GM12878 (cell line): Measurements from ENCODE around the gene MT1H. TPM values are rescaled to one million over a fixed set of nuclear protein-coding genes. Genes with fewer than 3 reads are reported as not detected.

Experiments
- ATAC-seq: fragments of 200-7000 bp; cut with Tn5 transposase; 3 replicates; pipeline ENCODE4 v1.9.1; 2020; ENCODE audit warnings: mild to moderate bottlenecking, moderate library complexity
- BruUV-seq: library from RNA; stranded (reverse); fragments of 400-500 nt; replicated peaks from 2 replicates; lab custom pipeline; 2021; lab: Mats Ljungman, UMichigan
- CTCF ChIA-PET: fragments of 300-600 bp; sonication (Branson Sonifier 250); formaldehyde crosslinking; extraction: SDS; loops from one replicate; lab custom pipeline; 2021; ENCODE audit warnings: inconsistent platforms; lab: Yijun Ruan, JAX
- POLR2A ChIA-PET: fragments of 350-600 bp; formaldehyde crosslinking; extraction: SDS; loops from one replicate; lab custom pipeline; 2021; ENCODE audit warnings: inconsistent platforms; lab: Charles Lee
- RAD21 ChIA-PET: fragments of 300-600 bp; sonication (Branson Sonifier 250); formaldehyde crosslinking; loops from one replicate; lab custom pipeline; 2023; ENCODE audit warnings: antibody characterized with exemption; ENCODE audit not compliant: unreplicated experiment; lab: Charles Lee
- SMC1A ChIA-PET: fragments of 300-600 bp; sonication (Branson Sonifier 250); formaldehyde crosslinking; loops from one replicate; lab custom pipeline; 2023; ENCODE audit not compliant: unreplicated experiment, uncharacterized antibody; lab: Charles Lee
- DNase-seq: peaks from one replicate; pipeline ENCODE4 v3.0.0-alpha.2; 2011; ENCODE audit warnings: low read depth, low spot score
- FAIRE-seq: peaks from 3 replicates; lab custom pipeline; 2011; peaks lifted over from hg19 to GRCh38; lab: Jason Lieb, UNC
- H2AFZ ChIP-seq: 2 replicates; pipeline ENCODE4 v1.6.0; 2011; ENCODE audit warnings: low read depth, low read length, control low read depth; ENCODE audit not compliant: control insufficient read depth
- H3K27ac ChIP-seq: 2 replicates; pipeline ENCODE4 v1.5.1; 2011; ENCODE audit warnings: control low read depth; ENCODE audit not compliant: control insufficient read depth, insufficient read depth
- H3K27me3 ChIP-seq, 2 experiments: replicated peaks in 1 of 2; 2 replicates each; pipeline versions ENCODE4 v1.6.0 to v1.6.1; 2011; ENCODE audit warnings: low read length in 1 of 2; ENCODE audit not compliant: control insufficient read depth in 2 of 2, insufficient read depth in 2 of 2
- H3K36me3 ChIP-seq, 2 experiments: 2 replicates each; pipeline ENCODE4 v1.5.1; 2011; ENCODE audit warnings: low read length in 1 of 2; ENCODE audit not compliant: control insufficient read depth in 2 of 2, insufficient read depth in 2 of 2
- H3K4me1 ChIP-seq: 2 replicates; pipeline ENCODE4 v1.6.1; 2011; ENCODE audit warnings: mild to moderate bottlenecking, low read length, moderate library complexity, mixed read lengths; ENCODE audit not compliant: control insufficient read depth, insufficient read depth
- H3K4me2 ChIP-seq: 2 replicates; pipeline ENCODE4 v1.6.0; 2011; ENCODE audit warnings: control low read depth; ENCODE audit not compliant: control insufficient read depth, insufficient read depth
- H3K4me3 ChIP-seq: fragments of 200-600 bp; sonication (generic); 2 replicates; pipeline ENCODE4 v1.5.1; 2016
- H3K79me2 ChIP-seq: 2 replicates; pipeline ENCODE4 v1.6.0; 2011; ENCODE audit warnings: low read length; ENCODE audit not compliant: control insufficient read depth, insufficient read depth
- H3K9ac ChIP-seq: 2 replicates; pipeline ENCODE4 v1.8.0; 2011; ENCODE audit warnings: low read length, control low read depth, mixed read lengths; ENCODE audit not compliant: control insufficient read depth, insufficient read depth
- H3K9me3 ChIP-seq: replicated peaks from 3 replicates; pipeline ENCODE4 v1.5.1; 2011; ENCODE audit warnings: mild to moderate bottlenecking, low read length; ENCODE audit not compliant: control insufficient read depth, insufficient read depth
- H4K20me1 ChIP-seq: 2 replicates; pipeline ENCODE4 v1.6.0; 2011; ENCODE audit not compliant: control insufficient read depth, insufficient read depth
- BMI1 ChIP-seq: fragments of 450-650 bp; IDR thresholded peaks from 2 replicates; pipeline ENCODE4 v1.6.1; 2016; ENCODE audit warnings: mild to moderate bottlenecking, moderate library complexity, borderline replicate concordance
- BRCA1 ChIP-seq: IDR thresholded peaks from 2 replicates; pipeline ENCODE4 v1.6.1; 2011; ENCODE audit warnings: low read depth, low read length, improper control_type of control experiment
- CBX3 ChIP-seq: fragments of 200-600 bp; sonication (generic); IDR thresholded peaks from 2 replicates; pipeline ENCODE4 v1.6.1; 2016; ENCODE audit warnings: low read depth, borderline replicate concordance
- DPF2 ChIP-seq: fragments of 450-650 bp; IDR thresholded peaks from 2 replicates; pipeline ENCODE4 v1.6.1; 2017; ENCODE audit warnings: mild to moderate bottlenecking
- E2F8 ChIP-seq: fragments of 450-650 bp; IDR thresholded peaks from 2 replicates; pipeline ENCODE4 v1.6.1; 2018; ENCODE audit warnings: mild to moderate bottlenecking, low read depth, moderate library complexity; ENCODE audit not compliant: partially characterized antibody
- EZH2 ChIP-seq: IDR thresholded peaks from 2 replicates; pipeline ENCODE4 v1.6.1; 2012; ENCODE audit warnings: low read depth, mild to moderate bottlenecking, control low read depth, inconsistent platforms, low read length, borderline replicate concordance; ENCODE audit not compliant: control insufficient read depth
- FOXK2 ChIP-seq: fragments of 450-650 bp; IDR thresholded peaks from 2 replicates; pipeline ENCODE4 v1.6.1; 2017; ENCODE audit warnings: mild to moderate bottlenecking, moderate library complexity
- MTA3 ChIP-seq: IDR thresholded peaks from 2 replicates; pipeline ENCODE4 v1.6.1; 2012; ENCODE audit warnings: low read length, inconsistent platforms, borderline replicate concordance
- MYC ChIP-seq: IDR thresholded peaks from 2 replicates; pipeline ENCODE4 v1.6.1; 2011; ENCODE audit warnings: mild to moderate bottlenecking, low read length, moderate library complexity, inconsistent platforms; ENCODE audit not compliant: insufficient read depth, insufficient replicate concordance, insufficient read length, severe bottlenecking
- POLR2A ChIP-seq: IDR thresholded peaks from 2 replicates; pipeline ENCODE4 v1.6.1; 2011; ENCODE audit warnings: low read depth, mild to moderate bottlenecking, low read length
- RB1 ChIP-seq: fragments of 450-650 bp; formaldehyde crosslinking; IDR thresholded peaks from 2 replicates; pipeline ENCODE4 v1.6.1; 2017; ENCODE audit warnings: mild to moderate bottlenecking, borderline replicate concordance
- SMAD1 ChIP-seq: fragments of 450-650 bp; IDR thresholded peaks from 2 replicates; pipeline ENCODE4 v1.6.1; 2018; ENCODE audit warnings: mild to moderate bottlenecking, low read depth; ENCODE audit not compliant: partially characterized antibody
- ZNF592 ChIP-seq: fragments of 450-650 bp; IDR thresholded peaks from 2 replicates; pipeline ENCODE4 v1.6.1; 2017; ENCODE audit warnings: mild to moderate bottlenecking, moderate library complexity
- WGBS: methylation state at CpG from one replicate; pipeline ENCODE4 v1.1.6; 2016; ENCODE audit warnings: low lambda C conversion rate; ENCODE audit not compliant: insufficient replicate concordance, insufficient coverage; ENCODE audit errors: missing lambda C conversion rate; 5-methylcytosine and 5-hydroxymethylcytosine counted together
- in situ Hi-C: fragments of 300-500 bp; cut with MboI; formaldehyde crosslinking; loops from 9 replicates; pipeline ENCODE4 v1.14.3; 2018; ENCODE audit warnings: mixed read lengths
- intact Hi-C: fragments of 100-400 bp; cut with micrococcal nuclease; formaldehyde crosslinking; loops from one replicate; pipeline ENCODE4 v1.14.2; 2022; ENCODE audit not compliant: unreplicated experiment
- polyA plus RNA-seq, 11 experiments: library from polyadenylated mRNA; depleted of rRNA in 4 of 11; unstranded in 6 of 11; stranded (reverse) in 5 of 11; fragments of >200 nt; fragmentation: Nextera tagmentation in 4 of 11; fragmentation: Illumina TruSeq in 1 of 11; extraction: Ambion mirVana in 4 of 11; extraction: Trizol in 1 of 11; gene quantifications; 1 replicate in 1 of 11; 2 replicates in 10 of 11; pipeline versions ENCODE4 v1.2.1 to v1.2.3, GENCODE V29; 2011 to 2016; ENCODE audit warnings: inconsistent platforms in 2 of 11, missing spikeins in 2 of 11, low read depth in 1 of 11
- total RNA-seq, 4 experiments: library from RNA; depleted of rRNA in 3 of 4; stranded (reverse); fragments of >200 nt in 3 of 4; fragmentation: Illumina TruSeq in 1 of 4; extraction: Trizol in 1 of 4; gene quantifications; 2 replicates each; pipeline versions ENCODE4 v1.2.1 to v1.2.3, GENCODE V29; 2013 to 2021
- TF ChIP-seq, protein P1 (sequence below): IDR thresholded peaks from 2 replicates; pipeline ENCODE4 v1.6.1; 2012; ENCODE audit warnings: low read length, inconsistent platforms
- TF ChIP-seq, protein P2 (sequence below): fragments of 450-650 bp; IDR thresholded peaks from 2 replicates; pipeline ENCODE4 v1.6.1; 2016; ENCODE audit warnings: mild to moderate bottlenecking

Gene MT1H
- total and polyA plus RNA-seq, 10 of the 15 experiments (the other 5 are each of a cell fraction or from before 2014, with no cell fraction given): 0.40 to 6.0 (median 1.1) TPM; not detected in 2

DNA sequence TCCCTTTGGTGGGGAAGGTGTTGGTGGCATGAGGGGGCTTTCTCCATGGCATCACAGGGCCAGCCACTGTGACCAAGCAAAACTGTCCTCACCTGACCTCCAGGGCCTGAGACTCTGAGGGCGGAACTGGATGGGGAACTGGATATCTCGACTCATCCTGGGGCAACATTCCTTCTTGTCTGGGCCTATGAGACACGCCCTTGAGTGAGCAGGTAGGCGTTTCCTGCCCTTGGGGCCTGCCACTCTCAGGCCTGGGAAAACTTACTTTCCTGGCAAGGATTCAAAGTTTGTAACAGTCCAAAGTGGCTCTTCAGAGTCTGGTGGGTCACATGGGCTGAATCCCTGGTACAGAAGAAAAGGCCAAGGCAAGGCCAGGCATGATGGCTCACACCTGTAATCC is 22.3 kb downstream of the MT1H start:
- Histone ChIP-seq H3K36me3 (no peaks in the 10 kb centered on the region), H3K9ac (no peak overlapping the region), H3K27ac (no peak overlapping the region), H3K9me3 (no peaks in the 10 kb centered on the region; the same call in 2 of the 3 replicates), H3K27me3 (no peaks in the 10 kb centered on the region; a peak in 2 of 4 replicates), H3K4me2 (no peak overlapping the region), H3K79me2 (no peaks in the 10 kb centered on the region), H4K20me1 (no peaks in the 10 kb centered on the region), H3K4me1 (no peaks in the 10 kb centered on the region), H2AFZ (no peak overlapping the region), H3K4me3 (no peak overlapping the region)
- ChIA-PET SMC1A (interaction anchor here (1.7 kb wide), 1 partner anchor 10 kb away, joined by 6 read pairs; no protein-coding TSS in a partner anchor), POLR2A (no interaction called here), RAD21 (no interaction called here), CTCF (no interaction called here)
- intact Hi-C loops: no loop called here
- FAIRE-seq: no peak
- no TSS peak for BruUV-seq
- no peak for DNase-seq
- no peak for ATAC-seq
- 24% methylated on average over 4 of the region's 4 CpGs for WGBS
- in situ Hi-C loops: loop anchor here (25.0 kb wide), 1 partner anchor 755 kb away; no protein-coding TSS in a partner anchor
- TF ChIP-seq, protein P1, sequence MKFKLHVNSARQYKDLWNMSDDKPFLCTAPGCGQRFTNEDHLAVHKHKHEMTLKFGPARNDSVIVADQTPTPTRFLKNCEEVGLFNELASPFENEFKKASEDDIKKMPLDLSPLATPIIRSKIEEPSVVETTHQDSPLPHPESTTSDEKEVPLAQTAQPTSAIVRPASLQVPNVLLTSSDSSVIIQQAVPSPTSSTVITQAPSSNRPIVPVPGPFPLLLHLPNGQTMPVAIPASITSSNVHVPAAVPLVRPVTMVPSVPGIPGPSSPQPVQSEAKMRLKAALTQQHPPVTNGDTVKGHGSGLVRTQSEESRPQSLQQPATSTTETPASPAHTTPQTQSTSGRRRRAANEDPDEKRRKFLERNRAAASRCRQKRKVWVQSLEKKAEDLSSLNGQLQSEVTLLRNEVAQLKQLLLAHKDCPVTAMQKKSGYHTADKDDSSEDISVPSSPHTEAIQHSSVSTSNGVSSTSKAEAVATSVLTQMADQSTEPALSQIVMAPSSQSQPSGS: no peak
- no peak for TF ChIP-seq FOXK2
- no peak for TF ChIP-seq RB1
- TF ChIP-seq ZNF592: no peak
- no peak for TF ChIP-seq E2F8
- TF ChIP-seq BMI1: no peak
- no peak for TF ChIP-seq POLR2A
- TF ChIP-seq EZH2: no peak
- TF ChIP-seq SMAD1: no peak
- TF ChIP-seq CBX3: no peak
- TF ChIP-seq DPF2: no peak
- no peak for TF ChIP-seq MTA3
- TF ChIP-seq MYC: no peak
- no peak for TF ChIP-seq BRCA1
- TF ChIP-seq, protein P2, sequence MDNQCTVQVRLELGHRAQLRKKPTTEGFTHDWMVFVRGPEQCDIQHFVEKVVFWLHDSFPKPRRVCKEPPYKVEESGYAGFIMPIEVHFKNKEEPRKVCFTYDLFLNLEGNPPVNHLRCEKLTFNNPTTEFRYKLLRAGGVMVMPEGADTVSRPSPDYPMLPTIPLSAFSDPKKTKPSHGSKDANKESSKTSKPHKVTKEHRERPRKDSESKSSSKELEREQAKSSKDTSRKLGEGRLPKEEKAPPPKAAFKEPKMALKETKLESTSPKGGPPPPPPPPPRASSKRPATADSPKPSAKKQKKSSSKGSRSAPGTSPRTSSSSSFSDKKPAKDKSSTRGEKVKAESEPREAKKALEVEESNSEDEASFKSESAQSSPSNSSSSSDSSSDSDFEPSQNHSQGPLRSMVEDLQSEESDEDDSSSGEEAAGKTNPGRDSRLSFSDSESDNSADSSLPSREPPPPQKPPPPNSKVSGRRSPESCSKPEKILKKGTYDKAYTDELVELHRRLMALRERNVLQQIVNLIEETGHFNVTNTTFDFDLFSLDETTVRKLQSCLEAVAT: no peak
